Activated CD4-positive, alpha-beta memory T cell treated with anti-CD3 and anti-CD28 coated beads, Interleukin-2, amount 10 ng/mL, durations not matched to agents 7 days and 5 days (primary cell): ENCODE results near the gene NCDN. TPM values are rescaled to one million over a fixed set of nuclear protein-coding genes. Genes with fewer than 3 reads are reported as not detected.

Experiments used
- CTCF ChIA-PET: fragments of 350-600 bp; sonication (Branson Sonifier 250); formaldehyde crosslinking; loops from one replicate; lab custom pipeline; 2021; ENCODE audit warnings: antibody characterized with exemption, inconsistent platforms; lab: Charles Lee
- POLR2A ChIA-PET: fragments of 350-600 bp; sonication (Branson Sonifier 250); formaldehyde crosslinking; loops from one replicate; lab custom pipeline; 2021; ENCODE audit warnings: antibody characterized with exemption; lab: Charles Lee
- DNase-seq: peaks from one replicate; pipeline ENCODE4 v3.0.0-alpha.2; 2020
- H3K27ac Mint-ChIP-seq: one replicate; pipeline ENCODE4 v1.8.0; 2021; ENCODE audit warnings: mild to moderate bottlenecking, mixed read lengths
- H3K27me3 Mint-ChIP-seq: one replicate; pipeline ENCODE4 v1.8.0; 2021; ENCODE audit warnings: mixed read lengths
- H3K36me3 Mint-ChIP-seq: one replicate; pipeline ENCODE4 v1.8.0; 2021; ENCODE audit warnings: low read depth, mixed read lengths
- H3K4me1 Mint-ChIP-seq: one replicate; pipeline ENCODE4 v1.8.0; 2021; ENCODE audit warnings: mixed read lengths
- H3K4me3 Mint-ChIP-seq: one replicate; pipeline ENCODE4 v1.8.0; 2021; ENCODE audit warnings: mild to moderate bottlenecking, mixed read lengths
- H3K9me3 Mint-ChIP-seq: one replicate; pipeline ENCODE4 v1.8.0; 2021; ENCODE audit warnings: mixed read lengths
- total RNA-seq, 2 experiments: library from RNA; stranded (reverse); gene quantifications; one replicate each; pipeline ENCODE4 v1.2.3, GENCODE V29; 2021

Gene NCDN
- total RNA-seq, 2 experiments from 2014 or later = 25.6 to 27.8 TPM

DNA sequence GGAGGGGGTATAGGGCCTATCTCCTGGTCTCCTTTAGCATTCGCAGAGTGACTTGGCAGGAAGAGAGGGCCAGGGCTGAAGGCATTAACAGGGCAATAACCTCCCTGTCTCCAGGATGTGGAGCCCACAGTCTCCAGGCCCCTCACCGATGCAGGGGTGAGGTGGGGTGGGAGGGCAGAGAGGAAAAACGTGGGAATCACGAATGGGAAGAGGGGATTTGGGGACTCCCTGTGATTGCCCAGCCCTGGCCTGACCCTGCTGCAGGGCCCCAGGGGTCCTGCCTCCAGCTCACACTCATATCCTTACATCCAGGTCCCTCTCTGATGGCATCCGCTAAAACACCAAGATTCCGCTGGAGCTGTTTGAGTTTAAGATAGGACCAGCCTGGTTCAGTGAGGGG lies 30.1 kb downstream of the NCDN start:
- Mint-ChIP-seq H3K4me3 (no peak overlapping the region), H3K27me3 (no peaks in the 10 kb centered on the region), H3K4me1 (peaks cover under 1% of the 10 kb centered on the region), H3K27ac (no peak overlapping the region), H3K9me3 (no peaks in the 10 kb centered on the region), H3K36me3 (peaks cover 3% of the 10 kb centered on the region)
- CTCF ChIA-PET = no interaction called here
- no peak for DNase-seq
- POLR2A ChIA-PET = interaction anchor here (1.1 kb wide), 1 partner anchor 10 kb away, joined by 3 read pairs; no protein-coding TSS in a partner anchor

GRCh38 chr1:35588197-35588910 lies 30.8 kb downstream of the NCDN start:
- Mint-ChIP-seq H3K4me1 (peaks cover 5% of the 10 kb centered on the region), H3K9me3 (no peaks in the 10 kb centered on the region), H3K27ac (no peak overlapping the region), H3K4me3 (no peak overlapping the region), H3K27me3 (no peaks in the 10 kb centered on the region), H3K36me3 (peaks cover 3% of the 10 kb centered on the region)
- no peak for DNase-seq
- ChIA-PET CTCF (no interaction called here), POLR2A (interaction anchor here (1.1 kb wide), 2 partner anchors 9 to 11 kb away, joined by 3 read pairs; no protein-coding TSS in a partner anchor)

DNA sequence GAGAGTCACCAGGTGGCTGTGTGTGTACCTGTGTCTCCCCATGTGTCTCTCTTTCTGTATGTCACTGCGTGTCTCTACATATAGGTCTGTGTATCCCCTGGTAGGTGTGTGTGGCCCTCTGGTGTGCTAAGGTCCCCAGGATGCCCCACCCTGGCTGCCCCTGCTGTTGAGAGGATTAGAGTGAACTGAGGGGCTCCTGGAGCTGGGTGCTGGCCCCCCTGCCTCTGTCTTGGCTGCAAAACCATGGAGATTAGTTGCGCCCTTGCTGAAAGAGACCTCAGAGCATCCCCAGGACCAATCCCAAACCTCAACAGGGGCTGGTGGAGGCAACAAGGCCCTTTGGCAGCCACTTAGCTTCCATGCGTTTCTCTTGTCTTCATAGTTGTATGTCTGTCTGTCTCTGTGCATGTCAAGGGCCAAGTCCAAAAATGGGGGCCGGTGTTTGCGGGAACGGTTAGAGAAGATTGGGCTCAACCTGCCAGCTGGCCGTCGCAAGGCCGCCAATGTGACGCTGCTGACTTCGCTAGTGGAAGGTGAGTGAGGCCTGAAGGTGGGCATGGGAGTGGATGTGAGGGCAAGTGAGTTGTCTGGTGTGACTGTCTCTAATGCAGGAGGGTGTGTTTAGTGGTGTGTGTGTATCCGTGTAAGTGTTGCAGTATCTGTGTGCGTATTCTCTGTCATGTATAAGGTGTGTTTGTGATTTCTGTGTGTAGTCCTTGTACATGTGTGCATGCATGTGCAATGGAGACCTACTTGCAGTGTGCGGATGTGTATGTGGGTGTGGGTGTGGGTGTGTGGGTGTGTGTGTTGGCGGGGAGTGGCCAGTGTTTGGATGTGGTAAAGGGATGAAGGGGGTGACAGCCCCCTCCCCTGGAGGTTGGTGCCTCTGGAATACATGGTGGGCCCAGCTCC lies 32.2 kb downstream of the NCDN start:
- no peak overlapping the region for H3K27ac Mint-ChIP-seq
- CTCF ChIA-PET = interaction anchor here (1.3 kb wide), 1 partner anchor 125 kb away, joined by 3 read pairs; no protein-coding TSS in a partner anchor
- H3K9me3 Mint-ChIP-seq = no peaks in the 10 kb centered on the region

DNA sequence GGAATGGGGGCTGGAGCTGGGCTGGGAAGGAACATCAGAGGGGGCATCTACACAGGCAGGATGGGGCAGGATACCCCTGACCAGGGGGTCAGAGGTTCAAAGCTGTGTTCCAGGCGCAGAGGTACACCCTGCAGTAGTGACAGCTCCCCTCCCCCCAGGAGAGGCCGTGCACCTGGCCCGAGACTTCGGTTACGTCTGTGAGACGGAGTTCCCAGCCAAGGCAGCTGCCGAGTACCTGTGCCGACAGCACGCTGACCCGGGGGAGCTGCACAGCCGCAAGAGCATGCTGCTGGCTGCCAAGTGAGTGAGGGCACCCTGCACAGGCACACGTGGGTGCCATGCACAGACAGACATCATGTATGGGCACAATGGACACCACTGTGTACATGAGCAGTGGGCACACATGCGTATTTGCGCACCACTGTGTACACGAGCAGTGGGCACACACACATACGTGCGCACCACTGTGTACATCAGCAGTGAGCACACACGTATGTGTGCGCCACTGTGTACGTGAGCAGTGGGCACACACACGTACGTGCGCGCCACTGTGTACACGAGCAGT lies 33.0 kb downstream of the NCDN start:
- Mint-ChIP-seq H3K9me3 (no peaks in the 10 kb centered on the region), H3K4me1 (peaks cover 8% of the 10 kb centered on the region), H3K4me3 (no peak overlapping the region), H3K27ac (no peak overlapping the region), H3K36me3 (peaks cover 3% of the 10 kb centered on the region), H3K27me3 (no peaks in the 10 kb centered on the region)
- no peak for DNase-seq
- ChIA-PET POLR2A (no interaction called here), CTCF (no interaction called here)

More for the DNA sequence above, 32.2 kb downstream of the NCDN start:
- POLR2A ChIA-PET = interaction anchor here (1.1 kb wide), 1 partner anchor 10 kb away, joined by 3 read pairs; no protein-coding TSS in a partner anchor
- H3K4me3 Mint-ChIP-seq = no peak overlapping the region
- DNase-seq = no peak
- H3K36me3 Mint-ChIP-seq = peaks cover 3% of the 10 kb centered on the region
- no peaks in the 10 kb centered on the region for H3K27me3 Mint-ChIP-seq
- H3K4me1 Mint-ChIP-seq = peaks cover 8% of the 10 kb centered on the region

DNA sequence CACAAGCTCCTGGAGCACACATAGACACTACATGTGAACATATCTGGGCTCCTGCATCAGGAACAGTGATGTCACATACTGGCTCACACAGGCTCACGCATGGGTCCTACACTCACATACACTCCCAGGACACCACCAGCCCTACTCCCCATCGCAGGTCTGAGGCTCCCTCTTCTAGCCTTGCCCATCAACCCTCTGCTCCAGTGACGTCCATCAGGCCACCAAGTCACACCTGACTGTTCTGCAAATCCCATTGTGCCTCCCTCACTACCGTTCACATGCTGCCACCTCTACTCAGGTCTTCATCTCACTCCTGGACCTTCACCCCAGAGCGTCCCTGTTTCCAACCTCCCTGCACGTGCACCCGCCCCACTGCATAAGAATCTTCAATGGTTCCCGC lies 33.6 kb downstream of the NCDN start:
- H3K4me1 Mint-ChIP-seq = peaks cover 8% of the 10 kb centered on the region
- H3K27me3 Mint-ChIP-seq = no peaks in the 10 kb centered on the region
- ChIA-PET POLR2A (no interaction called here), CTCF (no interaction called here)
- no peak overlapping the region for H3K4me3 Mint-ChIP-seq
- peaks cover 9% of the 10 kb centered on the region for H3K36me3 Mint-ChIP-seq
- H3K27ac Mint-ChIP-seq = no peak overlapping the region
- no peak for DNase-seq
- no peaks in the 10 kb centered on the region for H3K9me3 Mint-ChIP-seq

GRCh38 chr1:35592991-35593769 lies 35.6 kb downstream of the NCDN start:
- ChIA-PET CTCF (interaction anchor here (1.1 to 1.7 kb wide), 2 partner anchors 28 to 122 kb away, joined by 3 to 5 read pairs; no protein-coding TSS in a partner anchor), POLR2A (interaction anchor here (0.9 to 1.6 kb wide), 3 partner anchors 16 to 44 kb away, joined by 3 to 7 read pairs (median 3); no protein-coding TSS in a partner anchor)
- Mint-ChIP-seq H3K4me3 (no peak overlapping the region), H3K9me3 (no peaks in the 10 kb centered on the region), H3K27ac (no peak overlapping the region), H3K36me3 (peaks cover 15% of the 10 kb centered on the region), H3K27me3 (no peaks in the 10 kb centered on the region), H3K4me1 (peaks cover 8% of the 10 kb centered on the region)
- no peak for DNase-seq

DNA sequence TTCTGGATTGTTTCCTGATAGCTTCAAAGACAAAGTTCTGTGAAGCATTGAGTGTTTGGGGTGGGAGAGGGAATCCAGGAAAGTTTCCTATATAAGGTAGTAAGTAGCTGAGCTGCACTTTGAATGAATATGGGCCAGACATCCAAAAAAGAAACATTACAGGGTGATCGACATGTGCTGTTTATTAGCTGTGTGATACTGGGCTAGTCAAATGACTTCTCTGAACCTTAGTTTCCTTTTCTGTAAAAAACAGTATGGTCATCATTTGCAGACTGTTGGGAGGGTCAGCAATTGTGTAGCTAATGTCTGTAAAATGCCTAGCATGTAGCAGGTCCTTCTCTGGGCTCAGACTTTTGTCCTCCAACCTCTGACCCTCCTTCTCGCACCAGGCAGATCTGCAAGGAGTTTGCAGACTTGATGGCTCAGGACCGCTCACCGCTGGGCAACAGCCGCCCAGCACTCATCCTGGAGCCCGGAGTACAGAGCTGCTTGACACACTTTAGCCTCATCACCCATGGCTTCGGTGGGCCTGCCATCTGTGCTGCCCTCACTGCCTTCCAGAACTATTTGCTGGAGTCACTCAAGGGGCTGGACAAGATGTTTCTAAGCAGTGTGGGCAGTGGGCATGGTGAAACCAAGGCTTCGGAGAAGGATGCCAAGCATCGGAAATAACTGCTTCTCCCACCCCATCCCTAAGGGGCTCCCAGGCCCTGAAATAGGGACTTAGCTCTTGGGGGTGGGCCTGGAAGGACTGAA lies 36.6 kb downstream of the NCDN start:
- Mint-ChIP-seq H3K4me3 (no peak overlapping the region), H3K27ac (no peak overlapping the region), H3K36me3 (peaks cover 19% of the 10 kb centered on the region), H3K27me3 (no peaks in the 10 kb centered on the region), H3K9me3 (no peaks in the 10 kb centered on the region), H3K4me1 (peaks cover 8% of the 10 kb centered on the region)
- DNase-seq = no peak
- ChIA-PET CTCF (interaction anchor here (1.7 kb wide), 1 partner anchor 29 kb away, joined by 5 read pairs; no protein-coding TSS in a partner anchor), POLR2A (interaction anchor here (0.6 to 1.6 kb wide), 4 partner anchors 13 to 43 kb away, joined by 3 to 7 read pairs (median 3); no protein-coding TSS in a partner anchor)

DNA sequence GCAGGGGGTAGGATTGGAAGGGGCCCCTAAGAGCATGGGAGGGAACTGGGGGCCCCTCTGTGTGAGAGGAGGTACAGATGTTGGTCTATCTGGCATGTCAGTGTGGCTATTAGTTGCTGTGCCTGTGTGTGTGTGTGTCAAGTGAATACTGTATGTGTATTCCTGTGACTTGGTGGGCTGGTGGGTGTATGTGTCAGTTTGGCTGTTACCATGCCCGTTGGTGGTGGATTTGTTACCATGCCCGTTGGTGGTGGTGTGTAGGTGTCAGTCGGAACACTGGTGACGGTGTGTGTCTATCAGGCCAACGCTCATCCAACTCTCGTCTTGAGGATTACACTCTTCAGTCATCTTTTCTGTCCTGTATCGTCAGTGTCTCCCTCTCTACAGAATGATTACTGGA lies 38.1 kb downstream of the NCDN start:
- no peaks in the 10 kb centered on the region for H3K9me3 Mint-ChIP-seq
- CTCF ChIA-PET = no interaction called here
- peaks cover 8% of the 10 kb centered on the region for H3K4me1 Mint-ChIP-seq
- no peaks in the 10 kb centered on the region for H3K27me3 Mint-ChIP-seq
- POLR2A ChIA-PET = no interaction called here
- no peak for DNase-seq
- no peak overlapping the region for H3K4me3 Mint-ChIP-seq
- H3K27ac Mint-ChIP-seq = no peak overlapping the region
- peaks cover 28% of the 10 kb centered on the region for H3K36me3 Mint-ChIP-seq

- no peak overlapping the region for H3K27ac Mint-ChIP-seq
- peaks cover 35% of the 10 kb centered on the region for H3K36me3 Mint-ChIP-seq
- H3K27me3 Mint-ChIP-seq = no peaks in the 10 kb centered on the region
- peaks cover 6% of the 10 kb centered on the region for H3K4me1 Mint-ChIP-seq
- no peaks in the 10 kb centered on the region for H3K9me3 Mint-ChIP-seq
- ChIA-PET CTCF (no interaction called here), POLR2A (interaction anchor here (1.6 kb wide), 1 partner anchor 20 kb away, joined by 5 read pairs; no protein-coding TSS in a partner anchor)
- H3K4me3 Mint-ChIP-seq = no peak overlapping the region
- no peak for DNase-seq
Observed at GRCh38 chr1:35597870-35598269, 40.3 kb downstream of the NCDN start.

DNA sequence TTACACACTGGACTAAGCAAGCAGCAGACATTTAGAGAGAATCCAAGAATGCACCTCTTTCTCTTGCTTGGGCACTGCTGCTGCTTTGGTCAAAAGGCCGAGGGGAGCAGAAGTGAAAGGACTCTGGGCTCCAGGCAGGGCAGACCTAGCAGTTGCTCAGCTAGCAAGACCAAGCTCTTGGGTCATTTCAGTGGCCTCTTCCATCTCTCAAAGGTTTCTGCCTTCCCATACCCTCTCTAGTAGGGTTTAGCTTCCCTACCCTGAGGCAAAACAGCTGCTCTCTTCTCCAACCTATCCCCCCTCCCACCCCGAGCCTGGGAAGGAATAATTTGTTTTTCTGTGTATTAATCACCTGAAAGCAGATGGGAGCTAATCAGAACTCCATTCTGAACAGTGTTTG lies 41.3 kb downstream of the NCDN start:
- H3K27ac Mint-ChIP-seq = no peak overlapping the region
- no peak overlapping the region for H3K4me3 Mint-ChIP-seq
- ChIA-PET CTCF (no interaction called here), POLR2A (no interaction called here)
- no peaks in the 10 kb centered on the region for H3K9me3 Mint-ChIP-seq
- no peaks in the 10 kb centered on the region for H3K27me3 Mint-ChIP-seq
- DNase-seq = no peak
- peaks cover 43% of the 10 kb centered on the region for H3K36me3 Mint-ChIP-seq
- H3K4me1 Mint-ChIP-seq = no peaks in the 10 kb centered on the region

- Mint-ChIP-seq H3K27ac (no peak overlapping the region), H3K27me3 (no peaks in the 10 kb centered on the region), H3K36me3 (peaks cover 47% of the 10 kb centered on the region), H3K4me3 (no peak overlapping the region), H3K9me3 (no peaks in the 10 kb centered on the region), H3K4me1 (no peaks in the 10 kb centered on the region)
- ChIA-PET POLR2A (no interaction called here), CTCF (no interaction called here)
- DNase-seq = no peak
Observed at GRCh38 chr1:35599411-35599810, 41.8 kb downstream of the NCDN start.
